DOHH2 (cell line): ENCODE measurements around the gene ACTG2.
"Not testable (repeated sequence)": the region's sequence is repeated elsewhere in the genome, so short reads cannot be mapped to it uniquely, and the experiment has no call there.

Experiments
- H3F3A ChIP-seq: fragments of 200-600 bp; sonication (generic), shearing (Covaris generic); 2 replicates; pipeline ENCODE4 v1.6.0; 2016; ENCODE audit warnings: antibody characterized with exemption, mild to moderate bottlenecking; ENCODE audit not compliant: control insufficient read depth, insufficient read depth
- H3K27ac ChIP-seq: fragments of 200-600 bp; sonication (generic); 2 replicates; pipeline ENCODE4 v1.5.1; 2014; ENCODE audit warnings: low read depth, mild to moderate bottlenecking, low read length, moderate library complexity
- H3K27me3 ChIP-seq: fragments of 200-600 bp; sonication (generic); 2 replicates; pipeline ENCODE4 v1.6.1; 2014; ENCODE audit warnings: mild to moderate bottlenecking, low read length, mixed read lengths; ENCODE audit not compliant: control insufficient read depth
- H3K36me3 ChIP-seq: fragments of 200-600 bp; sonication (generic); 2 replicates; pipeline ENCODE4 v1.6.1; 2014; ENCODE audit warnings: mild to moderate bottlenecking, low read length, moderate library complexity, mixed read lengths; ENCODE audit not compliant: control insufficient read depth
- H3K4me1 ChIP-seq: fragments of 200-600 bp; sonication (generic); 2 replicates; pipeline ENCODE4 v1.6.1; 2014; ENCODE audit warnings: mild to moderate bottlenecking, low read length, mixed read lengths; ENCODE audit not compliant: control insufficient read depth
- H3K4me2 ChIP-seq: fragments of 200-600 bp; sonication (generic); 2 replicates; pipeline ENCODE4 v1.6.0; 2014; ENCODE audit warnings: mild to moderate bottlenecking, low read length, moderate library complexity
- H3K4me3 ChIP-seq: fragments of 200-600 bp; sonication (generic); 2 replicates; pipeline ENCODE4 v1.5.1; 2014; ENCODE audit warnings: mild to moderate bottlenecking, low read length, mixed read lengths
- H3K79me2 ChIP-seq: fragments of 200-600 bp; sonication (generic); 2 replicates; pipeline ENCODE4 v1.6.1; 2014; ENCODE audit warnings: mild to moderate bottlenecking, low read length, mixed read lengths; ENCODE audit not compliant: control insufficient read depth
- H3K9me2 ChIP-seq: fragments of 200-600 bp; sonication (generic); replicated peaks from 2 replicates; pipeline ENCODE4 v1.6.1; 2014; ENCODE audit warnings: mild to moderate bottlenecking, low read length, mixed read lengths; ENCODE audit not compliant: control insufficient read depth
- H3K9me3 ChIP-seq: fragments of 200-600 bp; sonication (generic); 2 replicates; pipeline ENCODE4 v1.6.1; 2014; ENCODE audit warnings: antibody characterized with exemption, low read length, mixed read lengths; ENCODE audit not compliant: control insufficient read depth, insufficient read depth
- H4K20me1 ChIP-seq: fragments of 200-600 bp; sonication (generic); 2 replicates; pipeline ENCODE4 v1.6.0; 2014; ENCODE audit warnings: low read depth, mild to moderate bottlenecking, antibody characterized with exemption, low read length, moderate library complexity; ENCODE audit not compliant: control insufficient read depth, insufficient read depth
- CTCF ChIP-seq: fragments of 200-600 bp; sonication (generic); IDR thresholded peaks from one replicate; pipeline ENCODE4 v1.5.1; 2014; ENCODE audit warnings: antibody characterized with exemption, mild to moderate bottlenecking, low read depth, low read length; ENCODE audit not compliant: poor library complexity, severe bottlenecking
- EZH2phosphoT487 ChIP-seq: fragments of 200-600 bp; sonication (generic); IDR thresholded peaks from 2 replicates; pipeline ENCODE4 v1.6.1; 2017; ENCODE audit warnings: borderline replicate concordance, mild to moderate bottlenecking, antibody characterized with exemption, low read length, moderate library complexity, mixed read lengths

The ACTG2 gene

GRCh38 chr2:73870084-73870483 is 22.7 kb upstream of the ACTG2 start:
- no peak overlapping the region for H3K4me2 ChIP-seq
- H3K27ac ChIP-seq = no peak overlapping the region
- H3K79me2 ChIP-seq = no peaks in the 10 kb centered on the region
- no peaks in the 10 kb centered on the region for H3K9me2 ChIP-seq
- H3K4me1 ChIP-seq = no peaks in the 10 kb centered on the region
- no peak overlapping the region for H3K4me3 ChIP-seq
- no peaks in the 10 kb centered on the region for H3K27me3 ChIP-seq
- H4K20me1 ChIP-seq = no peaks in the 10 kb centered on the region
- TF ChIP-seq CTCF (no peak), EZH2phosphoT487 (no peak)
- peaks cover 3% of the 10 kb centered on the region for H3F3A ChIP-seq
- no peaks in the 10 kb centered on the region for H3K9me3 ChIP-seq
- H3K36me3 ChIP-seq = peaks cover 15% of the 10 kb centered on the region

GRCh38 chr2:73877071-73877802 is 15.6 kb upstream of the ACTG2 start:
- no peaks in the 10 kb centered on the region for H3K79me2 ChIP-seq
- H3K36me3 ChIP-seq = no peaks in the 10 kb centered on the region
- H3K9me2 ChIP-seq = no peaks in the 10 kb centered on the region
- no peaks in the 10 kb centered on the region for H4K20me1 ChIP-seq
- no peak for TF ChIP-seq EZH2phosphoT487
- no peak for TF ChIP-seq CTCF
- no peaks in the 10 kb centered on the region for H3K9me3 ChIP-seq
- H3F3A ChIP-seq = no peaks in the 10 kb centered on the region
- H3K4me3 ChIP-seq = no peak overlapping the region
- H3K4me2 ChIP-seq = no peak overlapping the region
- H3K4me1 ChIP-seq = peaks cover 9% of the 10 kb centered on the region
- no peak overlapping the region for H3K27ac ChIP-seq
- H3K27me3 ChIP-seq = no peaks in the 10 kb centered on the region

GRCh38 chr2:73877984-73878383 is 14.8 kb upstream of the ACTG2 start:
- not testable (repeated sequence) for H3F3A ChIP-seq

GRCh38 chr2:73885406-73885805 is 7.4 kb upstream of the ACTG2 start:
- no peak overlapping the region for H3K4me3 ChIP-seq
- H3K27ac ChIP-seq = no peak overlapping the region

More at GRCh38 chr2:73877984-73878383, 14.8 kb upstream of the ACTG2 start:
- H3K36me3 ChIP-seq, H3K27ac ChIP-seq, H3K4me1 ChIP-seq, H4K20me1 ChIP-seq, H3K9me2 ChIP-seq, H3K4me2 ChIP-seq, H3K27me3 ChIP-seq, H3K79me2 ChIP-seq, H3K4me3 ChIP-seq, H3K9me3 ChIP-seq: not testable (repeated sequence)

More at GRCh38 chr2:73885406-73885805, 7.4 kb upstream of the ACTG2 start:
- Histone ChIP-seq H3K79me2 (no peaks in the 10 kb centered on the region), H3K36me3 (no peaks in the 10 kb centered on the region), H3K4me1 (no peaks in the 10 kb centered on the region), H3K4me2 (no peak overlapping the region), H3F3A (no peaks in the 10 kb centered on the region), H3K27me3 (peaks cover 2% of the 10 kb centered on the region; the same call in 1 of the 2 replicates), H4K20me1 (no peaks in the 10 kb centered on the region), H3K9me3 (no peaks in the 10 kb centered on the region), H3K9me2 (no peaks in the 10 kb centered on the region)
- TF ChIP-seq EZH2phosphoT487 (no peak), CTCF (no peak)
